ENCODE results near the gene TGFBR3L. TPM values are rescaled to one million over a fixed set of nuclear protein-coding genes. Genes with fewer than 3 reads are reported as not detected.
A peak's percentile ranks its signal among the peaks of the same experiment; 100 is the strongest.

The TGFBR3L gene
- total and polyA plus RNA-seq, 2 of the 13 experiments (the other 11 are each of a cell fraction or from before 2014, with no cell fraction given): 0.20 to 1.0 TPM

DNA sequence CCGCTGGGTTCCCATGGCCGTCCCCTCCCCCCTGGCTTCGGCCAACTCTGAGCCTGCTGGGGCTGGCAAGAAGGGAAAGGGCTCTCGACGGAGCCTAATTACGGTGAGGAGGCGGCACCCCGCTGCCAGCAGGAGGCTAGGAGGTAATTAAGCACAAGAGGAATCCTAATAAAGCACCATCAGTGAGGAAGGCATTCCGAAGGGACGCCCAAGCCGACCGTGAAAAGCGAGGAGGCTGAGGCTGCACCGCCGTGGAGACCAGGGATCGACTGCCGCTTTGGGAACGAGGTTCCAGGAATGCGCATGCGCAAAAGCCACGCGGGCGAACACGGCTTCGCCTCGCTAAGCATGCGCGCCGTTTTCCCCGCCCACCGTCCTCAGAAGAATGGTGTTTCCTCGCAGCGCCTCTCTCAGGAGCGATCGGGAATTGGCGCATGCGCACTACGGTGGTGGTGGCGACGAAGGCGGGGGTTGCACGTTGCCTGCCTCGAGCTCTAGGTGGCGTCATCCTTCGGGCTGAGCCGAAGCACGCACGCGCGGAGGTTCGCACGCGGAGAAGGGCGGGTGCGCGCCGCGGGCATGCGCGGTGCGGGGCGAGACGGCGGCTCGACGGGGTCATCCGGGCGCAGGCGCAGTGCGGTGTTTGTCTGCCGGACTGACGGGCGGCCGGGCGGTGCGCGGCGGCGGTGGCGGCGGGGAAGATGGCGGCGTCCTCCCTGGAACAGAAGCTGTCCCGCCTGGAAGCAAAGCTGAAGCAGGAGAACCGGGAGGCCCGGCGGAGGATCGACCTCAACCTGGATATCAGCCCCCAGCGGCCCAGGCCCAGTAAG lies 11.2 kb upstream of the TGFBR3L start, which contains the start of gene MAP2K7 (continued):
- TF ChIP-seq, protein P1, sequence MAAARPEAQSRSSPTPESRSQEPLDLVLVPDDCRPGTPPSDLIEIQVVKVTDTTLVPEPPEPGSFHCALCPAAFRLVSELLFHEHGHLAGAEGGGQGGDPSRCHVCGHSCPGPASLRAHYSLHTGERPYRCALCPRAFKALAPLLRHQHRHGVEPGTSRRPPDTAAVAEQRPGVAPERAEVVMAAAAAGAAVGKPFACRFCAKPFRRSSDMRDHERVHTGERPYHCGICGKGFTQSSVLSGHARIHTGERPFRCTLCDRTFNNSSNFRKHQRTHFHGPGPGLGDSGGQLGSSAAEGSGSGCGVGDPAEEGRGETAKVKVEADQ (CRISPR knock-in tag; IDR thresholded peaks at IDR 0.05; ENCODE audit: borderline replicate concordance): 0 out of 2 replicates have a peak, but pooled peaks have one; percentile 69
- TF ChIP-seq KLF6 (CRISPR knock-in tag; IDR thresholded peaks at IDR 0.05) (peak; percentile 90; the same call in 1 of the 2 replicates), ZMAT3 (CRISPR knock-in tag; conservative IDR thresholded peaks at IDR 0.05) (peak; percentile 92; the same call in 1 of the 2 replicates), GATAD1 (CRISPR knock-in tag; IDR thresholded peaks at IDR 0.05) (peak; percentile 80), ZNF225 (CRISPR knock-in tag; IDR thresholded peaks at IDR 0.05) (peak; percentile 46; the same call in 1 of the 2 replicates), NCOA2 (CRISPR knock-in tag; IDR thresholded peaks at IDR 0.05) (peak; percentile 61; the same call in 1 of the 2 replicates), REPIN1 (CRISPR knock-in tag; IDR thresholded peaks at IDR 0.05; ENCODE audit: borderline replicate concordance, low read depth) (peak; percentile 69), ZNF547 (CRISPR knock-in tag; IDR thresholded peaks at IDR 0.05) (peak; percentile 98), MEIS1 (CRISPR knock-in tag; IDR thresholded peaks at IDR 0.05; ENCODE audit: borderline replicate concordance) (no peak; the same call in 1 of the 2 replicates), TCF7 (IDR thresholded peaks at IDR 0.05; ENCODE audit: low read depth) (no peak), ZNF33A (CRISPR knock-in tag; IDR thresholded peaks at IDR 0.05; ENCODE audit: borderline replicate concordance) (no peak), SMAD3 (CRISPR knock-in tag; IDR thresholded peaks at IDR 0.05) (peak; percentile 89), ZNF256 (CRISPR knock-in tag; conservative IDR thresholded peaks at IDR 0.05) (no peak), HNRNPK (IDR thresholded peaks at IDR 0.05; ENCODE audit: low read depth, low read length, poor library complexity, severe bottlenecking) (no peak), HOXA5 (CRISPR knock-in tag; IDR thresholded peaks at IDR 0.05) (peak; percentile 52; the same call in 1 of the 2 replicates)
- TF ChIP-seq, protein P2, sequence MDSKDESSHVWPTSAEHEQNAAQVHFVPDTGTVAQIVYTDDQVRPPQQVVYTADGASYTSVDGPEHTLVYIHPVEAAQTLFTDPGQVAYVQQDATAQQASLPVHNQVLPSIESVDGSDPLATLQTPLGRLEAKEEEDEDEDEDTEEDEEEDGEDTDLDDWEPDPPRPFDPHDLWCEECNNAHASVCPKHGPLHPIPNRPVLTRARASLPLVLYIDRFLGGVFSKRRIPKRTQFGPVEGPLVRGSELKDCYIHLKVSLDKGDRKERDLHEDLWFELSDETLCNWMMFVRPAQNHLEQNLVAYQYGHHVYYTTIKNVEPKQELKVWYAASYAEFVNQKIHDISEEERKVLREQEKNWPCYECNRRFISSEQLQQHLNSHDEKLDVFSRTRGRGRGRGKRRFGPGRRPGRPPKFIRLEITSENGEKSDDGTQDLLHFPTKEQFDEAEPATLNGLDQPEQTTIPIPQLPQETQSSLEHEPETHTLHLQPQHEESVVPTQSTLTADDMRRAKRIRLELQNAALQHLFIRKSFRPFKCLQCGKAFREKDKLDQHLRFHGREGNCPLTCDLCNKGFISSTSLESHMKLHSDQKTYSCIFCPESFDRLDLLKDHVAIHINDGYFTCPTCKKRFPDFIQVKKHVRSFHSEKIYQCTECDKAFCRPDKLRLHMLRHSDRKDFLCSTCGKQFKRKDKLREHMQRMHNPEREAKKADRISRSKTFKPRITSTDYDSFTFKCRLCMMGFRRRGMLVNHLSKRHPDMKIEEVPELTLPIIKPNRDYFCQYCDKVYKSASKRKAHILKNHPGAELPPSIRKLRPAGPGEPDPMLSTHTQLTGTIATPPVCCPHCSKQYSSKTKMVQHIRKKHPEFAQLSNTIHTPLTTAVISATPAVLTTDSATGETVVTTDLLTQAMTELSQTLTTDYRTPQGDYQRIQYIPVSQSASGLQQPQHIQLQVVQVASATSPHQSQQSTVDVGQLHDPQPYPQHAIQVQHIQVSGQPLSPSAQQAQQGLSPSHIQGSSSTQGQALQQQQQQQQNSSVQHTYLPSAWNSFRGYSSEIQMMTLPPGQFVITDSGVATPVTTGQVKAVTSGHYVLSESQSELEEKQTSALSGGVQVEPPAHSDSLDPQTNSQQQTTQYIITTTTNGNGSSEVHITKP (CRISPR knock-in tag; IDR thresholded peaks at IDR 0.05; ENCODE audit: low read depth): no peak
- TF ChIP-seq, protein P3, sequence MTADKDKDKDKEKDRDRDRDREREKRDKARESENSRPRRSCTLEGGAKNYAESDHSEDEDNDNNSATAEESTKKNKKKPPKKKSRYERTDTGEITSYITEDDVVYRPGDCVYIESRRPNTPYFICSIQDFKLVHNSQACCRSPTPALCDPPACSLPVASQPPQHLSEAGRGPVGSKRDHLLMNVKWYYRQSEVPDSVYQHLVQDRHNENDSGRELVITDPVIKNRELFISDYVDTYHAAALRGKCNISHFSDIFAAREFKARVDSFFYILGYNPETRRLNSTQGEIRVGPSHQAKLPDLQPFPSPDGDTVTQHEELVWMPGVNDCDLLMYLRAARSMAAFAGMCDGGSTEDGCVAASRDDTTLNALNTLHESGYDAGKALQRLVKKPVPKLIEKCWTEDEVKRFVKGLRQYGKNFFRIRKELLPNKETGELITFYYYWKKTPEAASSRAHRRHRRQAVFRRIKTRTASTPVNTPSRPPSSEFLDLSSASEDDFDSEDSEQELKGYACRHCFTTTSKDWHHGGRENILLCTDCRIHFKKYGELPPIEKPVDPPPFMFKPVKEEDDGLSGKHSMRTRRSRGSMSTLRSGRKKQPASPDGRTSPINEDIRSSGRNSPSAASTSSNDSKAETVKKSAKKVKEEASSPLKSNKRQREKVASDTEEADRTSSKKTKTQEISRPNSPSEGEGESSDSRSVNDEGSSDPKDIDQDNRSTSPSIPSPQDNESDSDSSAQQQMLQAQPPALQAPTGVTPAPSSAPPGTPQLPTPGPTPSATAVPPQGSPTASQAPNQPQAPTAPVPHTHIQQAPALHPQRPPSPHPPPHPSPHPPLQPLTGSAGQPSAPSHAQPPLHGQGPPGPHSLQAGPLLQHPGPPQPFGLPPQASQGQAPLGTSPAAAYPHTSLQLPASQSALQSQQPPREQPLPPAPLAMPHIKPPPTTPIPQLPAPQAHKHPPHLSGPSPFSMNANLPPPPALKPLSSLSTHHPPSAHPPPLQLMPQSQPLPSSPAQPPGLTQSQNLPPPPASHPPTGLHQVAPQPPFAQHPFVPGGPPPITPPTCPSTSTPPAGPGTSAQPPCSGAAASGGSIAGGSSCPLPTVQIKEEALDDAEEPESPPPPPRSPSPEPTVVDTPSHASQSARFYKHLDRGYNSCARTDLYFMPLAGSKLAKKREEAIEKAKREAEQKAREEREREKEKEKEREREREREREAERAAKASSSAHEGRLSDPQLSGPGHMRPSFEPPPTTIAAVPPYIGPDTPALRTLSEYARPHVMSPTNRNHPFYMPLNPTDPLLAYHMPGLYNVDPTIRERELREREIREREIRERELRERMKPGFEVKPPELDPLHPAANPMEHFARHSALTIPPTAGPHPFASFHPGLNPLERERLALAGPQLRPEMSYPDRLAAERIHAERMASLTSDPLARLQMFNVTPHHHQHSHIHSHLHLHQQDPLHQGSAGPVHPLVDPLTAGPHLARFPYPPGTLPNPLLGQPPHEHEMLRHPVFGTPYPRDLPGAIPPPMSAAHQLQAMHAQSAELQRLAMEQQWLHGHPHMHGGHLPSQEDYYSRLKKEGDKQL (CRISPR knock-in tag; IDR thresholded peaks at IDR 0.05; ENCODE audit: low read depth): no peak
- TF ChIP-seq, protein P4, sequence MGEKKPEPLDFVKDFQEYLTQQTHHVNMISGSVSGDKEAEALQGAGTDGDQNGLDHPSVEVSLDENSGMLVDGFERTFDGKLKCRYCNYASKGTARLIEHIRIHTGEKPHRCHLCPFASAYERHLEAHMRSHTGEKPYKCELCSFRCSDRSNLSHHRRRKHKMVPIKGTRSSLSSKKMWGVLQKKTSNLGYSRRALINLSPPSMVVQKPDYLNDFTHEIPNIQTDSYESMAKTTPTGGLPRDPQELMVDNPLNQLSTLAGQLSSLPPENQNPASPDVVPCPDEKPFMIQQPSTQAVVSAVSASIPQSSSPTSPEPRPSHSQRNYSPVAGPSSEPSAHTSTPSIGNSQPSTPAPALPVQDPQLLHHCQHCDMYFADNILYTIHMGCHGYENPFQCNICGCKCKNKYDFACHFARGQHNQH (CRISPR knock-in tag; IDR thresholded peaks at IDR 0.05): peak; percentile 97

Measured in HepG2 (cell line).